SK-N-SH (cell line): ENCODE data around the gene OR52I1.

Source experiments
- CHD2 ChIP-seq: fragments of 150-350 bp; IDR thresholded peaks from 2 replicates; pipeline ENCODE4 v1.6.1; 2018; ENCODE audit warnings: low read length; ENCODE audit not compliant: partially characterized antibody
- ELF1 ChIP-seq: IDR thresholded peaks from 2 replicates; pipeline ENCODE4 v1.4.0; 2012
- TF ChIP-seq, protein P1 (sequence below): fragments of 200-600 bp; sonication (generic); IDR thresholded peaks from 2 replicates; pipeline ENCODE4 v1.6.1; 2017; ENCODE audit warnings: antibody characterized with exemption, mild to moderate bottlenecking, moderate library complexity

DNA sequence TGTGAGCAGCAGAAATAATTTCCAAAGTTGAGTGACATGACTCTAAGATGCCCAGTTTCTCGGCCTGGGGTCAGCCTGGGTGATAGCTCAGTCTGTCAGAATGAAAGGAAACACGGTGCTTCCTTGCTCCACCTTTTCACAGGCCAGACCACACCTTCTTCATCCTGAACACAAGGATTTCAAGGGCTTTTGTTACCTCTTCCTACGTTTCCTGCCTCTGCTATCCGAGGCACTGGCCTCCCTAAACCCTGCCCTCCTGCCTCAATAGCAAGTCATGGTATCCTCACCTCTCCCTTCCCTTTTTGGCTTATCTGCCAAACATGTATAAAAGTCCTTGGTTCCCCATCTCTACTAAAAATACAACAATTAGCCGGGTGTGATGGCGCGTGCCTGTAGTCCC lies 48.2 kb downstream of the OR52I1 start:
- TF ChIP-seq ELF1 (no peak), CHD2 (no peak)
- TF ChIP-seq, protein P1, sequence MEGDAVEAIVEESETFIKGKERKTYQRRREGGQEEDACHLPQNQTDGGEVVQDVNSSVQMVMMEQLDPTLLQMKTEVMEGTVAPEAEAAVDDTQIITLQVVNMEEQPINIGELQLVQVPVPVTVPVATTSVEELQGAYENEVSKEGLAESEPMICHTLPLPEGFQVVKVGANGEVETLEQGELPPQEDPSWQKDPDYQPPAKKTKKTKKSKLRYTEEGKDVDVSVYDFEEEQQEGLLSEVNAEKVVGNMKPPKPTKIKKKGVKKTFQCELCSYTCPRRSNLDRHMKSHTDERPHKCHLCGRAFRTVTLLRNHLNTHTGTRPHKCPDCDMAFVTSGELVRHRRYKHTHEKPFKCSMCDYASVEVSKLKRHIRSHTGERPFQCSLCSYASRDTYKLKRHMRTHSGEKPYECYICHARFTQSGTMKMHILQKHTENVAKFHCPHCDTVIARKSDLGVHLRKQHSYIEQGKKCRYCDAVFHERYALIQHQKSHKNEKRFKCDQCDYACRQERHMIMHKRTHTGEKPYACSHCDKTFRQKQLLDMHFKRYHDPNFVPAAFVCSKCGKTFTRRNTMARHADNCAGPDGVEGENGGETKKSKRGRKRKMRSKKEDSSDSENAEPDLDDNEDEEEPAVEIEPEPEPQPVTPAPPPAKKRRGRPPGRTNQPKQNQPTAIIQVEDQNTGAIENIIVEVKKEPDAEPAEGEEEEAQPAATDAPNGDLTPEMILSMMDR: no peak
